ENCODE measurements around the gene USH1C. TPM values are rescaled to one million over a fixed set of nuclear protein-coding genes. Genes with fewer than 3 reads are reported as not detected.

Gene USH1C
- total RNA-seq, 1 experiment from 2014 or later, result 1.0 TPM

GRCh38 chr11:17527628-17527995, 16.6 kb downstream of the USH1C start:
- H3K9me3 Mint-ChIP-seq, result no peaks in the 10 kb centered on the region
- H3K4me1 ChIP-seq (ENCODE audit: insufficient read depth, low read length), result no peaks in the 10 kb centered on the region
- no peak overlapping the region for H3K14ac ChIP-seq (ENCODE audit: insufficient read depth, low read length)
- no peak overlapping the region for H2BK20ac ChIP-seq (ENCODE audit: low read depth, low read length, poor library complexity, severe bottlenecking)
- no peaks in the 10 kb centered on the region for H4K20me1 ChIP-seq (ENCODE audit: control insufficient read depth, insufficient read depth, insufficient read length)
- no peaks in the 10 kb centered on the region for H3K9me3 ChIP-seq (ENCODE audit: control insufficient read depth, low read depth, low read length)
- H3K36me3 Mint-ChIP-seq (ENCODE audit: insufficient read depth in 1 of 3, low read depth in 3 of 3), result no peaks in the 10 kb centered on the region
- H3K4me1 Mint-ChIP-seq, result peaks cover 0 to 21% of the 10 kb centered on the region in 2 experiments; a peak in 2 of 4 replicates
- no peaks in the 10 kb centered on the region for H3K27me3 ChIP-seq (ENCODE audit: insufficient read depth, low read length)
- no peak overlapping the region for H4K8ac ChIP-seq (replicated peaks; ENCODE audit: insufficient read length, low read depth, low read length)
- no peak overlapping the region for H4K91ac ChIP-seq (ENCODE audit: insufficient read length, low read depth, low read length)
- no peaks in the 10 kb centered on the region for H3K23me2 ChIP-seq (ENCODE audit: insufficient read length, low read depth, low read length, poor library complexity, severe bottlenecking)
- H3K18ac ChIP-seq (ENCODE audit: insufficient read length, low read depth, low read length), result no peak overlapping the region
- no peaks in the 10 kb centered on the region for H3K79me2 ChIP-seq (ENCODE audit: insufficient read depth, low read length)
- no peak overlapping the region for H3K4me3 Mint-ChIP-seq
- H3K23ac ChIP-seq (ENCODE audit: insufficient read length, low read depth, low read length), result no peak overlapping the region
- H3K4ac ChIP-seq (ENCODE audit: low read depth, low read length), result no peak overlapping the region
- no peak for DNase-seq
- no peak overlapping the region for H3K9ac ChIP-seq (ENCODE audit: extremely low read depth, insufficient read length, low read length)
- TF ChIP-seq, protein P1, sequence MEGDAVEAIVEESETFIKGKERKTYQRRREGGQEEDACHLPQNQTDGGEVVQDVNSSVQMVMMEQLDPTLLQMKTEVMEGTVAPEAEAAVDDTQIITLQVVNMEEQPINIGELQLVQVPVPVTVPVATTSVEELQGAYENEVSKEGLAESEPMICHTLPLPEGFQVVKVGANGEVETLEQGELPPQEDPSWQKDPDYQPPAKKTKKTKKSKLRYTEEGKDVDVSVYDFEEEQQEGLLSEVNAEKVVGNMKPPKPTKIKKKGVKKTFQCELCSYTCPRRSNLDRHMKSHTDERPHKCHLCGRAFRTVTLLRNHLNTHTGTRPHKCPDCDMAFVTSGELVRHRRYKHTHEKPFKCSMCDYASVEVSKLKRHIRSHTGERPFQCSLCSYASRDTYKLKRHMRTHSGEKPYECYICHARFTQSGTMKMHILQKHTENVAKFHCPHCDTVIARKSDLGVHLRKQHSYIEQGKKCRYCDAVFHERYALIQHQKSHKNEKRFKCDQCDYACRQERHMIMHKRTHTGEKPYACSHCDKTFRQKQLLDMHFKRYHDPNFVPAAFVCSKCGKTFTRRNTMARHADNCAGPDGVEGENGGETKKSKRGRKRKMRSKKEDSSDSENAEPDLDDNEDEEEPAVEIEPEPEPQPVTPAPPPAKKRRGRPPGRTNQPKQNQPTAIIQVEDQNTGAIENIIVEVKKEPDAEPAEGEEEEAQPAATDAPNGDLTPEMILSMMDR (conservative IDR thresholded peaks at IDR 0.05), result no peak
- no peak overlapping the region for H4K5ac ChIP-seq (ENCODE audit: insufficient read length, low read depth, low read length)
- no peak overlapping the region for H2BK15ac ChIP-seq (ENCODE audit: low read depth, low read length)
- H3K27ac Mint-ChIP-seq, result no peak overlapping the region
- H3T11ph ChIP-seq (ENCODE audit: low read length), result no peak overlapping the region
- H3K79me1 ChIP-seq (ENCODE audit: insufficient read depth, low read depth, low read length, poor library complexity, severe bottlenecking), result no peaks in the 10 kb centered on the region
- no peaks in the 10 kb centered on the region; the same call in 1 of the 2 replicates for H3K27me3 Mint-ChIP-seq (ENCODE audit: low read depth)
- no peak overlapping the region for H2BK5ac ChIP-seq (ENCODE audit: insufficient read length, low read length)
- H3K4me2 ChIP-seq (ENCODE audit: insufficient read depth, insufficient read length, low read length), result no peak overlapping the region
- WGBS (ENCODE audit: extremely low coverage, insufficient read length, low lambda C conversion rate), result no CpG with 5 or more reads among the region's 3 CpGs
- no peak overlapping the region for H2BK120ac ChIP-seq (ENCODE audit: low read depth, low read length, poor library complexity, severe bottlenecking)
- no peak overlapping the region for H2AFZ ChIP-seq (ENCODE audit: low read length)
- H2AK5ac ChIP-seq (ENCODE audit: insufficient read length, low read length), result no peak overlapping the region
- no peak overlapping the region for H2BK12ac ChIP-seq (ENCODE audit: insufficient read length, low read depth, low read length)
- H3K56ac ChIP-seq (ENCODE audit: insufficient read length, low read depth, low read length), result no peak overlapping the region
- H3K27ac ChIP-seq (ENCODE audit: insufficient read length, low read depth, low read length), result no peak overlapping the region
